Duodenal mucosa (tissue), 2 donors: ENCODE measurements around the gene NEUROD4.

ENCODE experiments used
- H3K27ac ChIP-seq: one replicate; pipeline ENCODE4 v1.7.0; 2013; ENCODE audit warnings: low read depth, low read length
- H3K27me3 ChIP-seq, 2 donors: one replicate each; pipeline ENCODE4 v1.7.0; 2013; ENCODE audit warnings: low read length in 2 of 2, control low read depth in 1 of 2; ENCODE audit not compliant: insufficient read depth in 2 of 2, control insufficient read depth in 1 of 2
- H3K36me3 ChIP-seq, 2 donors: one replicate each; pipeline ENCODE4 v1.7.0; 2013; ENCODE audit warnings: low read length in 2 of 2, control low read depth in 1 of 2; ENCODE audit not compliant: insufficient read depth in 2 of 2, control insufficient read depth in 1 of 2
- H3K4me1 ChIP-seq, 2 donors: one replicate each; pipeline ENCODE4 v1.7.0; 2013; ENCODE audit warnings: low read length in 2 of 2, control low read depth in 1 of 2; ENCODE audit not compliant: insufficient read depth in 2 of 2, control insufficient read depth in 1 of 2
- H3K4me3 ChIP-seq, 2 donors: one replicate each; pipeline ENCODE4 v1.7.0; 2013; ENCODE audit warnings: low read length in 2 of 2, low read depth in 1 of 2
- H3K9ac ChIP-seq, 2 donors: one replicate each; pipeline ENCODE4 v1.7.0; 2013; ENCODE audit warnings: low read length in 2 of 2, low read depth in 1 of 2
- H3K9me3 ChIP-seq, 2 donors: one replicate each; pipeline ENCODE4 v1.7.0; 2013; ENCODE audit warnings: low read length in 2 of 2, control low read depth in 1 of 2; ENCODE audit not compliant: control insufficient read depth in 1 of 2

The NEUROD4 gene

GRCh38 chr12:55058082-55058481, 38.3 kb downstream of the NEUROD4 start:
- no peak overlapping the region for H3K4me3 ChIP-seq
- peaks cover 0 to 3% of the 10 kb centered on the region in 2 donors for H3K27me3 ChIP-seq
- no peaks in the 10 kb centered on the region for H3K4me1 ChIP-seq
- H3K27ac ChIP-seq = no peak overlapping the region
- H3K36me3 ChIP-seq = no peaks in the 10 kb centered on the region
- H3K9me3 ChIP-seq = no peaks in the 10 kb centered on the region
- no peak overlapping the region for H3K9ac ChIP-seq

- H3K36me3 ChIP-seq = no peaks in the 10 kb centered on the region
- no peak overlapping the region for H3K27ac ChIP-seq
- H3K4me1 ChIP-seq = no peaks in the 10 kb centered on the region
- H3K4me3 ChIP-seq = no peak overlapping the region
- H3K9ac ChIP-seq = no peak overlapping the region
- no peaks in the 10 kb centered on the region for H3K9me3 ChIP-seq
- peaks cover 0 to 3% of the 10 kb centered on the region in 2 donors for H3K27me3 ChIP-seq
These were observed 39.0 kb downstream of the NEUROD4 start for GRCh38 chr12:55058776-55059175.

- no peak overlapping the region for H3K27ac ChIP-seq
- no peak overlapping the region for H3K9ac ChIP-seq
- H3K4me1 ChIP-seq = no peaks in the 10 kb centered on the region
- no peaks in the 10 kb centered on the region for H3K36me3 ChIP-seq
- H3K9me3 ChIP-seq = no peaks in the 10 kb centered on the region
- no peaks in the 10 kb centered on the region for H3K27me3 ChIP-seq
- H3K4me3 ChIP-seq = no peak overlapping the region
These were observed 40.7 kb downstream of the NEUROD4 start for GRCh38 chr12:55060470-55060869.

- no peaks in the 10 kb centered on the region for H3K27me3 ChIP-seq
- no peaks in the 10 kb centered on the region for H3K9me3 ChIP-seq
- no peak overlapping the region for H3K27ac ChIP-seq
- H3K4me3 ChIP-seq = no peak overlapping the region
- H3K4me1 ChIP-seq = no peaks in the 10 kb centered on the region
- H3K36me3 ChIP-seq = no peaks in the 10 kb centered on the region
- no peak overlapping the region for H3K9ac ChIP-seq
These were observed 41.2 kb downstream of the NEUROD4 start for GRCh38 chr12:55061024-55061423.

- Histone ChIP-seq H3K27me3 (no peaks in the 10 kb centered on the region), H3K9ac (no peak overlapping the region), H3K9me3 (no peaks in the 10 kb centered on the region), H3K4me1 (no peaks in the 10 kb centered on the region), H3K36me3 (no peaks in the 10 kb centered on the region), H3K4me3 (no peak overlapping the region), H3K27ac (no peak overlapping the region)
These were observed 43.5 kb downstream of the NEUROD4 start for GRCh38 chr12:55063291-55063690.

GRCh38 chr12:55065535-55065934, 45.8 kb downstream of the NEUROD4 start:
- H3K36me3 ChIP-seq = no peaks in the 10 kb centered on the region
- H3K9me3 ChIP-seq = no peaks in the 10 kb centered on the region
- no peak overlapping the region for H3K9ac ChIP-seq
- no peaks in the 10 kb centered on the region for H3K4me1 ChIP-seq
- no peak overlapping the region for H3K27ac ChIP-seq
- H3K27me3 ChIP-seq = no peaks in the 10 kb centered on the region
- no peak overlapping the region for H3K4me3 ChIP-seq

- H3K36me3 ChIP-seq = no peaks in the 10 kb centered on the region
- H3K9me3 ChIP-seq = no peaks in the 10 kb centered on the region
- no peak overlapping the region for H3K9ac ChIP-seq
- H3K4me3 ChIP-seq = no peak overlapping the region
- no peaks in the 10 kb centered on the region for H3K4me1 ChIP-seq
- H3K27me3 ChIP-seq = no peaks in the 10 kb centered on the region
- H3K27ac ChIP-seq = no peak overlapping the region
These were observed 47.9 kb downstream of the NEUROD4 start for GRCh38 chr12:55067701-55068100.

- Histone ChIP-seq H3K27ac (no peak overlapping the region), H3K9me3 (no peaks in the 10 kb centered on the region), H3K36me3 (no peaks in the 10 kb centered on the region), H3K4me1 (no peaks in the 10 kb centered on the region), H3K9ac (no peak overlapping the region), H3K27me3 (no peaks in the 10 kb centered on the region), H3K4me3 (no peak overlapping the region)
These were observed 48.7 kb downstream of the NEUROD4 start for GRCh38 chr12:55068416-55069010.

- Histone ChIP-seq H3K4me3 (no peak overlapping the region), H3K9me3 (no peaks in the 10 kb centered on the region), H3K36me3 (no peaks in the 10 kb centered on the region), H3K27me3 (peaks cover 3 to 4% of the 10 kb centered on the region in 2 donors), H3K27ac (no peak overlapping the region), H3K9ac (no peak overlapping the region), H3K4me1 (no peaks in the 10 kb centered on the region)
These were observed 52.3 kb downstream of the NEUROD4 start for GRCh38 chr12:55072083-55072482.

GRCh38 chr12:55073043-55074022, 53.6 kb downstream of the NEUROD4 start:
- no peak overlapping the region for H3K9ac ChIP-seq
- H3K27me3 ChIP-seq = peaks cover 3 to 4% of the 10 kb centered on the region in 2 donors
- H3K36me3 ChIP-seq = no peaks in the 10 kb centered on the region
- no peaks in the 10 kb centered on the region for H3K4me1 ChIP-seq
- no peak overlapping the region for H3K27ac ChIP-seq
- no peaks in the 10 kb centered on the region for H3K9me3 ChIP-seq
- no peak overlapping the region for H3K4me3 ChIP-seq
